DND-41 (cell line): ENCODE results near the gene STX10.

Experiments
- ATAC-seq: fragments of 200-7000 bp; cut with Tn5 transposase; 3 replicates; pipeline ENCODE4 v1.9.1; 2021; ENCODE audit warnings: low read depth; ENCODE audit not compliant: insufficient read depth
- DNase-seq: peaks from one replicate; pipeline ENCODE4 v3.0.0-alpha.2; 2020
- H2AFZ ChIP-seq: 2 replicates; pipeline ENCODE4 v1.6.0; 2012; ENCODE audit warnings: low read depth, low read length
- H3K27ac ChIP-seq: 2 replicates; pipeline ENCODE4 v1.5.1; 2012; ENCODE audit warnings: low read length, inconsistent platforms
- H3K27me3 ChIP-seq: fragments of 200-600 bp; sonication (generic); 2 replicates; pipeline ENCODE4 v1.6.0; 2012; ENCODE audit warnings: low read length, mild to moderate bottlenecking, inconsistent platforms; ENCODE audit not compliant: insufficient read depth, poor library complexity
- H3K36me3 ChIP-seq: 2 replicates; pipeline ENCODE4 v1.5.1; 2012; ENCODE audit warnings: low read length, inconsistent platforms; ENCODE audit not compliant: insufficient read depth
- H3K4me1 ChIP-seq: 2 replicates; pipeline ENCODE4 v1.5.1; 2012; ENCODE audit warnings: mild to moderate bottlenecking, low read length; ENCODE audit not compliant: insufficient read depth
- H3K4me2 ChIP-seq: 2 replicates; pipeline ENCODE4 v1.6.0; 2012; ENCODE audit warnings: mild to moderate bottlenecking, moderate library complexity, low read length, inconsistent platforms; ENCODE audit not compliant: insufficient read depth
- H3K4me3 ChIP-seq, 2 experiments: fragments of 200-600 bp in 1 of 2; shearing (Covaris generic) in 1 of 2; 2 replicates each; pipeline ENCODE4 v1.5.1; 2012 to 2016; ENCODE audit warnings: inconsistent platforms in 2 of 2, low read length in 2 of 2, mild to moderate bottlenecking in 2 of 2, low read depth in 1 of 2, moderate library complexity in 1 of 2
- H3K79me2 ChIP-seq: 2 replicates; pipeline ENCODE4 v1.6.0; 2012; ENCODE audit warnings: low read length, inconsistent platforms; ENCODE audit not compliant: insufficient read depth
- H3K9ac ChIP-seq: 2 replicates; pipeline ENCODE4 v1.6.0; 2012; ENCODE audit warnings: low read depth, mild to moderate bottlenecking, inconsistent platforms, low read length, moderate library complexity
- H3K9me3 ChIP-seq: 2 replicates; pipeline ENCODE4 v1.5.1; 2012; ENCODE audit warnings: low read length, moderate library complexity, mild to moderate bottlenecking, inconsistent platforms; ENCODE audit not compliant: insufficient read depth, severe bottlenecking
- H4K20me1 ChIP-seq: 2 replicates; pipeline ENCODE4 v1.6.0; 2012; ENCODE audit warnings: low read length; ENCODE audit not compliant: insufficient read depth
- CTCF ChIP-seq: IDR thresholded peaks from 2 replicates; pipeline ENCODE4 v1.5.1; 2012; ENCODE audit warnings: borderline replicate concordance, low read length, moderate library complexity, mild to moderate bottlenecking; ENCODE audit not compliant: poor library complexity, severe bottlenecking; ENCODE audit errors: extremely low read depth
- EZH2 ChIP-seq: IDR thresholded peaks from 3 replicates; pipeline ENCODE4 v1.6.1; 2012; ENCODE audit warnings: borderline replicate concordance, low read depth, mild to moderate bottlenecking, moderate library complexity, low read length, inconsistent platforms; ENCODE audit not compliant: severe bottlenecking

Gene STX10

GRCh38 chr19:13173139-13173737 lies 23.1 kb upstream of the STX10 start:
- ATAC-seq (no peak), DNase-seq (no peak)
- no peaks in the 10 kb centered on the region for H3K27me3 ChIP-seq
- H3K9ac ChIP-seq = no peak overlapping the region
- TF ChIP-seq CTCF (no peak), EZH2 (no peak)
- no peak overlapping the region for H3K4me3 ChIP-seq
- no peaks in the 10 kb centered on the region for H3K36me3 ChIP-seq
- H3K9me3 ChIP-seq = no peaks in the 10 kb centered on the region
- no peaks in the 10 kb centered on the region for H3K79me2 ChIP-seq
- H3K4me1 ChIP-seq = peaks cover 9% of the 10 kb centered on the region
- H3K4me2 ChIP-seq = no peak overlapping the region
- H3K27ac ChIP-seq = no peak overlapping the region
- H4K20me1 ChIP-seq = no peaks in the 10 kb centered on the region
- no peak overlapping the region for H2AFZ ChIP-seq

GRCh38 chr19:13172346-13173138 lies 22.4 kb upstream of the STX10 start:
- ATAC-seq (no peak), DNase-seq (no peak)
- no peak for TF ChIP-seq EZH2
- no peak for TF ChIP-seq CTCF
- H3K79me2 ChIP-seq = no peaks in the 10 kb centered on the region
- H3K4me3 ChIP-seq = no peak overlapping the region
- H2AFZ ChIP-seq = peak overlapping the region; percentile 42; the same call in 1 of the 2 replicates
- no peak overlapping the region for H3K27ac ChIP-seq
- H4K20me1 ChIP-seq = no peaks in the 10 kb centered on the region
- no peaks in the 10 kb centered on the region for H3K27me3 ChIP-seq
- no peaks in the 10 kb centered on the region for H3K36me3 ChIP-seq
- no peaks in the 10 kb centered on the region for H3K9me3 ChIP-seq
- H3K4me2 ChIP-seq = no peak overlapping the region
- H3K4me1 ChIP-seq = peaks cover 16% of the 10 kb centered on the region
- no peak overlapping the region for H3K9ac ChIP-seq

- Histone ChIP-seq H3K4me2 (no peak overlapping the region), H3K4me1 (peaks cover 26% of the 10 kb centered on the region), H3K27ac (no peak overlapping the region), H3K79me2 (no peaks in the 10 kb centered on the region), H2AFZ (no peak overlapping the region), H3K9ac (no peak overlapping the region), H3K9me3 (no peaks in the 10 kb centered on the region), H4K20me1 (no peaks in the 10 kb centered on the region), H3K27me3 (no peaks in the 10 kb centered on the region), H3K36me3 (no peaks in the 10 kb centered on the region), H3K4me3 (no peak overlapping the region)
- ATAC-seq (no peak), DNase-seq (no peak)
- TF ChIP-seq CTCF (no peak), EZH2 (no peak)
These were observed 21.0 kb upstream of the STX10 start for GRCh38 chr19:13171146-13171545.
